GM12874 (cell line): ENCODE results near the gene SEMA3C.

Experiments
- CTCF ChIP-seq: IDR thresholded peaks from 2 replicates; pipeline ENCODE4 v1.5.1; 2011; ENCODE audit warnings: low read depth, mild to moderate bottlenecking, control low read depth, low read length, moderate library complexity; ENCODE audit not compliant: insufficient read depth

Gene SEMA3C

DNA sequence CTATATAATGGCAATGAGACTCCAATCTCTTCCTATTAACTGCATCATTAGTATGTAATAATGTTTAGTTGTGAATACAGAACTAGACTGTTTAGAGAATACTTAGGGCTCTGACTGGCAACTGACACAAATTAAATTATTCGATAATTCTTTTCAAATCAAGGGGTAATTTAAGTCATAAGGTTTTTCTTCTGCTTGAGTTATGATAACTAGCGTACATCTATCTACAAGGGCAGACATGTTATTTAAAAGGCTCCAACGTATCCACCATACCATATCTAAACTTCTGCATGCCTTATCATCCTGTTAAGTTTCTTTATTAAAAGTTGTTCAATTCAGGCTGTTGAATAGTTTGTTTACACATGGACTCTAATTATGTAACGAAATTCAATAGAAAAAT lies 11.2 kb downstream of the SEMA3C start:
- TF ChIP-seq CTCF = no peak

DNA sequence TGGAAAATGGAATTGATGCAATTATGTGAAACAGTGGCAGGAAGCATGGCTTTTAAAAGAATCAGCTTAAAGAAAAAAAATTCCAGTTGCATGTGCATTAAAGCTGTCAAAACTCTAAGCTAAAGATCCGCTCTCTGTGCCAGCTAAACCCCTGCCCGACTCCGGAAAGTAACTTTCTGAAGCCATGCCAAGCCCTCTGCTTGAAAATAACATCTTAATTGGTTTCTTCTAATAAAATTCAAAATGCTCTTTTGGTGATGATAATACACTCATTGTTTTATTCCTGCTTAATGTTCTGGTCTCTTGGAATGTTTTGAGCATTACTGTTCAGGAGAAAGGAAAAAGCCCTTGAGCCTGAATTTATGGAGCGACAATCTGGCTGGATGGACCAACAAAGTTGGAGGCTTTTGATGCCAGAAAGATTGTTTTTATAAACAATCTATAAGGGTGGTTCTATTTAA lies 11.7 kb downstream of the SEMA3C start:
- TF ChIP-seq CTCF = no peak

GRCh38 chr7:80905334-80905733 lies 13.5 kb downstream of the SEMA3C start:
- no peak for TF ChIP-seq CTCF

GRCh38 chr7:80902716-80903308 lies 16.0 kb downstream of the SEMA3C start:
- no peak for TF ChIP-seq CTCF

- TF ChIP-seq CTCF = no peak
These were observed 16.8 kb downstream of the SEMA3C start for GRCh38 chr7:80902019-80902418.

DNA sequence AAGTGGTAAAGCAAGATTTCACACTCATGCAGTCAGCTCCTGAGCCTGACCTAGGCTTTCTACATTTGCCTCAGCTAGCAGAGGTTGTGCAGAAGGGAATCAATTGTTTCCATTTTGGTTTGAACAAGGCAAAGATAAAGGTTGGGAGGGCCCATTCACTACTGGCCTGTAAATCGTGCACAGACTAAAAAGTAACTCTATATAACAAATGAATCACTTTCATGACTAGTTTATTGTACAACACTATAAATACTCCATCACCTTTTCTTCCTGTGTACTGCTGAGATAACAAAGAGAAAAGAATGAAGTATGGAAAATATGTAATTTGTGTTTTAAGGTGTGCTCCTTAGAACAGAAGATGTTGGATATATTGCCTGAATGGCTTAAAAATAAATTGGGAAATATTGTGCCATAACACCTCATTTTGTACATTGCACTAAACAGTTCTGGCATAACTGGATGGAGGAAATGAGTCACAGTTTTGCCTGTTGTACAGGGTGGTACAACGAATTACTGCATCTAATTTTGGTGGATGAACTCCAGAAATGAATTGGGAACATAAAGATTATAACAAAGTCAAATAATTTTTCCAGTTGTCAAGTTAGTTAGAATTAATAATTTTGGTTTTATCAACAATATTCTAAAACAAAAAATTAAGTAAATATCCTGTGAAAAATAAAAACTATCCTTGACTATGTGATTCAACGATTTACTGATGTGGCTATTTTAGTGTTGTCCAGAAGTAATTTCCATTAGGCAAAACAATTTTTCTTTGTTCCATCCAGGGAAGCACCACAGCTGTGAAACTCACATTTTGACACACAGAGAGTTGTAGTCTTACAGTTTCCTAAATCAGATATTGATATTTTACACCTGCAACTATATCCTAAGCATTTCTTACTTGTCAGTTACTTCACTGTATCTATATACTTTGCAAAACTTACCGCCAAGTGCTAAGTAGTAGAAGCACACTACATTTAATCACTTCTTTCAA lies 18.0 kb downstream of the SEMA3C start:
- TF ChIP-seq CTCF = no peak

- no peak for TF ChIP-seq CTCF
These were observed 21.8 kb downstream of the SEMA3C start for GRCh38 chr7:80896906-80897598.
